Measurements from ENCODE around the gene RAET1L. TPM values are rescaled to one million over a fixed set of nuclear protein-coding genes. Genes with fewer than 3 reads are reported as not detected.

RAET1L gene
- total RNA-seq, 1 donor from 2014 or later: not detected

DNA sequence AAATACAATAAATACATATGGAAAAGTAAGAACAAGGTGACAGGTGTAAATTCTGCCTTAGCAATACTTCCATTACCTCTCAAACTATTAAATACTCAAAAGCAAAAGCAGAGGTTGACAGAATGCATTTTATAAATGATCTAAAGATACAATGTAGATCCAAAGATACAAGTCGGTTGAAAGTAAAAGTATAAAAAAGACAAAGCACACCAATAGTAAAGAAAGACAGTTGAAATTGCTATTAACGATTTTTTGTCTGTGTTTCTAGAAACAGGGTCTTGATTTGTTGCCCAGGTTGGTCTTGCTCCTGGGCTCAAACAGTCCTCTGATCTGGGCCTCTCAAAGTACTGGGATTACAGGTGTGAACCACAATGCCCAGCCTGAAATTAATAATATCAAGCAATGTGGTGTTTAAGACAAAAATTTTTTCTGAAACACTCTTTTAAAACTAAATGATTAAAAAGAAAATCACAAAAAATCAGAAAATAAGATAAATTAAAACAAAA, 37.7 kb downstream of the RAET1L start:
- no peak for ATAC-seq (ENCODE audit: low read depth)
- H3K27ac Mint-ChIP-seq: no peak overlapping the region
- H3K9me3 Mint-ChIP-seq: peaks cover 5% of the 10 kb centered on the region
- intact Hi-C loops (cut with micrococcal nuclease): no loop called here
- CTCF ChIA-PET: no interaction called here
- H3K36me3 Mint-ChIP-seq (ENCODE audit: low read depth): peaks cover 2% of the 10 kb centered on the region
- TF ChIP-seq, protein P1, sequence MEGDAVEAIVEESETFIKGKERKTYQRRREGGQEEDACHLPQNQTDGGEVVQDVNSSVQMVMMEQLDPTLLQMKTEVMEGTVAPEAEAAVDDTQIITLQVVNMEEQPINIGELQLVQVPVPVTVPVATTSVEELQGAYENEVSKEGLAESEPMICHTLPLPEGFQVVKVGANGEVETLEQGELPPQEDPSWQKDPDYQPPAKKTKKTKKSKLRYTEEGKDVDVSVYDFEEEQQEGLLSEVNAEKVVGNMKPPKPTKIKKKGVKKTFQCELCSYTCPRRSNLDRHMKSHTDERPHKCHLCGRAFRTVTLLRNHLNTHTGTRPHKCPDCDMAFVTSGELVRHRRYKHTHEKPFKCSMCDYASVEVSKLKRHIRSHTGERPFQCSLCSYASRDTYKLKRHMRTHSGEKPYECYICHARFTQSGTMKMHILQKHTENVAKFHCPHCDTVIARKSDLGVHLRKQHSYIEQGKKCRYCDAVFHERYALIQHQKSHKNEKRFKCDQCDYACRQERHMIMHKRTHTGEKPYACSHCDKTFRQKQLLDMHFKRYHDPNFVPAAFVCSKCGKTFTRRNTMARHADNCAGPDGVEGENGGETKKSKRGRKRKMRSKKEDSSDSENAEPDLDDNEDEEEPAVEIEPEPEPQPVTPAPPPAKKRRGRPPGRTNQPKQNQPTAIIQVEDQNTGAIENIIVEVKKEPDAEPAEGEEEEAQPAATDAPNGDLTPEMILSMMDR (IDR thresholded peaks at IDR 0.05): no peak
- H3K4me3 Mint-ChIP-seq: no peak overlapping the region
- H3K27me3 Mint-ChIP-seq: peaks cover 68% of the 10 kb centered on the region
- peaks cover 26% of the 10 kb centered on the region for H3K4me1 Mint-ChIP-seq
- POLR2A ChIA-PET: no interaction called here
- DNase-seq: no peak

DNA sequence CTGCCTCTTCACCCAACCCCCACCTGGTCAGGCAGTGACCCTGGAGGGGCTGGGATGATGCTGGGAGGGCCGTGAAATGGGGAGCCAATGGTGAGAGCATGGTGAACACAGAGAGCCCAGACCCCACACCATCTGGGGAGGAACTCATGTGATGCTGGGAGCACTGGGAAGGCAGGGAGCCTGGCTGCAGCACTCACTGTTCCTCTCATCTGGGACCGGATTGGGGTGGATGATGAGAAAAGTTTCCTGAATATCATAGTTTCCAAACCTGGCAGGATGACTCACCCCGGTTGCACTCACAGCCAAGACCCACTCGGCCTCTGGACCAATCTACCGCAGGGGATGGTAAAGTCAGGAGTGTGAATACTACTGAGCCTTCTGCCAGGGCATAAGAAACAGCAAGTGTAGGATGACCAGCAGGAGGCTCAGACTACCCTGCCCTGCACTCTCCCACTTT, 39.8 kb downstream of the RAET1L start:
- no peak for ATAC-seq (ENCODE audit: low read depth)
- no peak for DNase-seq
- no peak overlapping the region for H3K4me3 Mint-ChIP-seq
- H3K27me3 Mint-ChIP-seq: peaks cover 67% of the 10 kb centered on the region
- no peak overlapping the region for H3K27ac Mint-ChIP-seq
- intact Hi-C loops (cut with micrococcal nuclease): no loop called here
- H3K36me3 Mint-ChIP-seq (ENCODE audit: low read depth): peaks cover 2% of the 10 kb centered on the region
- POLR2A ChIA-PET: no interaction called here
- CTCF ChIA-PET: no interaction called here
- H3K4me1 Mint-ChIP-seq: peaks cover 14% of the 10 kb centered on the region
- H3K9me3 Mint-ChIP-seq: peaks cover 5% of the 10 kb centered on the region
- TF ChIP-seq, protein P1 (IDR thresholded peaks at IDR 0.05): no peak

- no peak overlapping the region for H3K27ac Mint-ChIP-seq
- POLR2A ChIA-PET: interaction anchor here (0.7 to 1.0 kb wide), 2 partner anchors 10 to 85 kb away, joined by 4 to 6 read pairs; no protein-coding TSS in a partner anchor
Observed at GRCh38 chr6:149984773-149985172, 40.6 kb downstream of the RAET1L start.

DNA sequence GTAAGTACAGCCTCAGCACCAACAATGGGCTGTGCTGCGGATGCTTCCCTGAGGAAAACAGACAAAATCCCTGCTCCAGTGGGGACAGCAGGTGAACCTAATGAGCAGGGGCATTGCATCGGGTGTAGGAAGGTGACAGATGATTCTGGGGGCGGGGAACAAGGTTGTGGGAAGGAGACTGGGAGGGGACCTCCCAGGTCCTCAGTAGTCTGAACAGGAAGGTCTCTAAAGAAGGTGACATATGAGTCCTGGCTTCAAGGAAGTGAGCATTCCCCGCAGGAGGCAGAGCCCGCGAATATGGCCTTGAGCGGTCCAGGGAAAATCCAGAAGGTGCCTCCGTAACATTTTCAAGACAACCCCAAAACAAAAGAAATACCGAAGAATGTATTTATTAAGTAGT, 42.2 kb downstream of the RAET1L start:
- DNase-seq (no peak), ATAC-seq (ENCODE audit: low read depth) (no peak)
- POLR2A ChIA-PET: interaction anchor here (0.6 kb wide), 1 partner anchor 19 kb away, joined by 3 read pairs; the partner anchor contains the start of gene ULBP1
- H3K27ac Mint-ChIP-seq: no peak overlapping the region
- H3K4me3 Mint-ChIP-seq: no peak overlapping the region
- TF ChIP-seq, protein P1 (IDR thresholded peaks at IDR 0.05): no peak
- no peaks in the 10 kb centered on the region for H3K36me3 Mint-ChIP-seq (ENCODE audit: low read depth)
- intact Hi-C loops (cut with micrococcal nuclease): no loop called here
- H3K4me1 Mint-ChIP-seq: no peaks in the 10 kb centered on the region
- CTCF ChIA-PET: no interaction called here
- peaks cover under 1% of the 10 kb centered on the region for H3K9me3 Mint-ChIP-seq
- peaks cover 61% of the 10 kb centered on the region for H3K27me3 Mint-ChIP-seq

More at GRCh38 chr6:149984773-149985172, 40.6 kb downstream of the RAET1L start:
- CTCF ChIA-PET: no interaction called here
- peaks cover 2% of the 10 kb centered on the region for H3K36me3 Mint-ChIP-seq (ENCODE audit: low read depth)
- H3K27me3 Mint-ChIP-seq: peaks cover 65% of the 10 kb centered on the region
- H3K4me3 Mint-ChIP-seq: no peak overlapping the region
- DNase-seq (no peak), ATAC-seq (ENCODE audit: low read depth) (no peak)
- TF ChIP-seq, protein P1 (IDR thresholded peaks at IDR 0.05): no peak
- intact Hi-C loops (cut with micrococcal nuclease): no loop called here
- peaks cover 6% of the 10 kb centered on the region for H3K4me1 Mint-ChIP-seq
- peaks cover 5% of the 10 kb centered on the region for H3K9me3 Mint-ChIP-seq

DNA sequence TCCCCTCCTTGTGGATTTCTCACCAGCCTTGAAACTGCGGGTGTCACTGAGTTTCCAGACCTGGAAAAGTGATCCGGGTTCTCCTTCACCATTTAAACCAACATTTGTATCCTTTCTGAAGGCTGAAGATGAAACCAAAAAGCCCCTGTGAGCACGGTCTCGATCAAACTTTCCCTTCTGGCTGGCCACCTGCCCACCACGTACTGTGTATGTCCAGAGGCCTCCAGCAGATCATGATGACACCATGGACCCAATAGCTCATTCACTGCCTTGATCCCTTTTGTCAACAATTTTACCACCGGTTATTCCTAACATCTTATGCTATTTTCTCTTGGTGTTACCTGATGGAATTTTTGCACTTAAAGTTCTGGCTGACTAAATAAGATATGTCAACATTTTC, 46.0 kb downstream of the RAET1L start:
- H3K27me3 Mint-ChIP-seq: peaks cover 40% of the 10 kb centered on the region
- CTCF ChIA-PET: no interaction called here
- no peak overlapping the region for H3K27ac Mint-ChIP-seq
- no peak for DNase-seq
- H3K4me3 Mint-ChIP-seq: no peak overlapping the region
- POLR2A ChIA-PET: no interaction called here
- H3K4me1 Mint-ChIP-seq: no peaks in the 10 kb centered on the region
- TF ChIP-seq, protein P1 (IDR thresholded peaks at IDR 0.05): no peak
- H3K36me3 Mint-ChIP-seq (ENCODE audit: low read depth): no peaks in the 10 kb centered on the region
- ATAC-seq (ENCODE audit: low read depth): no peak
- H3K9me3 Mint-ChIP-seq: no peaks in the 10 kb centered on the region
- intact Hi-C loops (cut with micrococcal nuclease): no loop called here
